Sciatic nerve (tissue), 2 donors: ENCODE data around the gene MAST4. TPM values are rescaled to one million over a fixed set of nuclear protein-coding genes. Genes with fewer than 3 reads are reported as not detected.

Experiments used
- ATAC-seq: fragments of 200-7000 bp; cut with Tn5 transposase; one replicate; pipeline ENCODE4 v1.9.1; 2020; ENCODE audit warnings: mild to moderate bottlenecking, moderate library complexity
- DNase-seq: peaks from one replicate; pipeline ENCODE4 v3.0.0-alpha.2; 2020; ENCODE audit warnings: low spot score
- intact Hi-C: fragments of 100-400 bp; cut with DNase I; formaldehyde crosslinking; loops from one replicate; pipeline ENCODE4 v1.14.2; 2022
- total RNA-seq: library from RNA; stranded (reverse); fragmentation: NEBNext Ultra II Directional; extraction: Animal tissue kit (Norgen Biotek cat#: 25700); gene quantifications from one replicate; pipeline ENCODE4 v1.2.1, GENCODE V29; 2021
- donor health status: DM: no; HTN: no; CAD: no.
- donor health status: DM: no; HTN: no; CAD: no.

MAST4 gene
- total RNA-seq, 1 donor from 2014 or later: 47.9 TPM

DNA sequence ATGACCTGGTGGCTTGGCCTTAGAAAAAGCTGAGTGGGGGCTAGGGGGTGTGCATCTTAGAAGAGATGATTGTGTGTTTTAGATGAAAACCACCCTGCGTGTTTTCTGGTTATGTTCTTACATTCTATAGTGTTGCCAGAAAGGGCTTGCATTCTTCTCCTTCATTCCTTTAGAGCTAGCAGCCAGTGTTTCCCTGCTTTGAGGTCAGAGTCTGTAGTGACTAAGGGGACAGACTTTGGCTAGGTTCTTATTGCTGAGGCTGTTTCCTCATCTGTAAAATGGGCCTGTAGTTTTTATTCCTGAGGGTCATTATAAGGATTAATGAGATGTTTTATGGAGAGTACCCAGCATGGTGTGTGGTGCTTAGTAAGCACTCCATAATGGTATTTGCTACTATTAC, 6.4 kb downstream of the MAST4 start:
- no peak for DNase-seq
- intact Hi-C loops: no loop called here
- ATAC-seq: no peak

DNA sequence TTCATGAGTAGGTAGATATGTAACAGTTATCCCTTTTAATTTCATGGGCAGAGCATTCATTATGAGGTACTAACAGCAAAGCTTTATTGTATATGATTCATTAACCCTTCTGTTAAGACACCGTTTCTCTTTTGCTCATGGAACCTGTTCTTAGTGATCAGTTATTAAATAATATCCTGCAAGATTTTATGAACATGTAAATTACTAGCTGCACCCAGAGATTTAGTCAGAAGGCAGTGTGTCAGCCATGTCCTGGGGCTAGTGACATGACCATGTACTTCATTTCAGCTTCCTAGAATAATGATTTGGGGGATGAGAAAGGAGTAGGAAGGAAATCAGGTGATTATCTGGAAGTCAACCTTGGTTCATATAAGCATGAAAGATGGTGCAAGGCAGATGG, 7.0 kb downstream of the MAST4 start:
- ATAC-seq: no peak
- intact Hi-C loops: no loop called here
- no peak for DNase-seq

DNA sequence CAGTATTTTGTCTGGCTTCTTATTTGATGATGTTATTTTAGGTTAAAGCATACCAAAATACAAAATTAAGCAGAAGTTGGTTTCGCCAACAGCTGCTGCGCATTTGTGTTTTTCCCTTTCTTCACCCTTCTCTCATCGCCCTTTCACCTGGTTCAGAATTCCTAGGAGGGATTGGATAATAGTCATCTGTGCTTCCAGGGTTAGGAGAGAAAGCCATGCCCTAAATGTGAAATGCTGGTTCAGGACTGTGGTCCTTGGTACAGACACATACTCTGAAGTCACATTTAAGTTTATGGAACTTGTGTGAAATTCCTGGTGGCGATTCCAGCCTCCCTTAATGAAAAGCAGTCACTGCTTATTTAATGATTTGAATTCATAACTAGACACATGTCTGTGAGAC, 7.7 kb downstream of the MAST4 start:
- intact Hi-C loops: no loop called here

DNA sequence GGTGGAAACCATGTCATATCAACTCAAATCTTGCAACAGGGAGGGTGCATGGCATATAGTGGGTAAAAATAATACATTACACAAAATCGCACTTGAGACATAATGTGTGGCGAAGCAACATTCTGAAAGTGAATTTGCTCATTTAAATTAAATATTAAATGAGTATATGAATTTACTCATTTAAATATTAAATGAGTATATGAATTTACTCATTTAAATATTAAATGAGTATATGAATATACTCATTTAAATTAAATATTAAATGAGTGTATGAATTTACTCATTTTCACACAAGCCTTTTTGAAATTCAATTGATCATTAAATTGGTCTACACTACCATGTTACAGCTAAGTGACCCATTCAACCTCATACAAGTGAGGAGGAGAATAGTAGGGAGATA, 10.5 kb downstream of the MAST4 start:
- ATAC-seq (no peak), DNase-seq (no peak)
- intact Hi-C loops: no loop called here

More for the DNA sequence above, 7.7 kb downstream of the MAST4 start:
- ATAC-seq (no peak), DNase-seq (no peak)

DNA sequence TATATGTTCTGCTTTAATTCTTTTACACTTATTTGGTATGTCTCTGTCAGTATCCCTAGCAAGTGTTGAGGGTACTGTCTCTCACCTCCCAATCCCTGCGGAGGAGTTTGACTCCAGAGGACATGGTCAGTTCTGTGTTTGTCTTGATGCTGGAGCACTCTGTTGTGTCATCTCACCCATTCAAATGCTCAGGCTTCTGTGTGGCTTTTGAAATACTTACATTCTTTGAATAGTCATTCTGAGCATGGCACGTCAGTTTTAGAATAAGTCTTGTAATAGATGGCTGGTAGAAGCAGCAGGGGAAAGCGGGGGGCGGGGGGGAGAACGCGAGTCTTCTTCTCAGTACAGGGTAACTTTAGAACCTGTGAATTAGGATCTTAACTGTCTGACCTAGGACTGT, 12.3 kb downstream of the MAST4 start:
- intact Hi-C loops: no loop called here
- DNase-seq: no peak
- no peak for ATAC-seq

DNA sequence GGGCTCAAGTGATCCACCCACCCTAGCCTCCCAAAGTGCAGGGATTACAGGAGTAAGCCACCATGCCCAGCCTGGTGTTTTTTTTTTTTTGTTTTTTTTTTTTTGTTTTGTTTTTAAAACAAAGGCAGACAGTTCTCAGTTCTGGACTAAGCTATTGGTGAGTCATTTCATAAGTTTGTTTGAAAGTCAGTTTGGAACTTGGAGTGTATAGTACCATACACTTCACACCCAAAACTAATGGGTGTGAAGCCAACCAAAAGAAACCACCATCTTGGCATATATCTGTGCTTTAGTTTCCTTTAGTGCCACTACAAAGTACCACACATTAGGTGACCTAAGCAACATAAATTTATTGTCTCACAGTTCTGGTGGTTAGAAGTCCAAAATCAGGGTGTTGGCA, 13.4 kb downstream of the MAST4 start:
- no peak for ATAC-seq
- intact Hi-C loops: no loop called here

DNA sequence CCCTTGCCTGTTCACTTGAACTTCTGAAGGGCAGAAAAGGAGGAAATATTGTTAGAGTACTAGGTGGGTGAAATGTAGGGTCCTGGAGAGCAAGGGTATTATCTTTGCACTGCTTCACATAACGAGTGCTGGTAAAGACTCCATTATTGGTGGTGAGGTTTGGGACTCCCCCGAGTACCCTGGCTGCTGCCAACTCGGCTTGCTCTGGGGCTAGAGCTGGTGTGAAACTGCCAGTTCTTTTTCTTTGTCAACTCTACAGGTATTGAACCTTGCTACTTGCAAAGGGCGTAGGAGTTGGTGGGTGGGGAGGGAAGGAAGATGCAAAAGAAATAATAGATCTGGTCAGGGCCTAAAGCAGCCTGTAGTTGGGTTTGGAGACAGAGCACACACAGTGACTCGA, 16.0 kb downstream of the MAST4 start:
- intact Hi-C loops: no loop called here
- DNase-seq: no peak
- ATAC-seq: no peak

More for the DNA sequence above, 13.4 kb downstream of the MAST4 start:
- no peak for DNase-seq

DNA sequence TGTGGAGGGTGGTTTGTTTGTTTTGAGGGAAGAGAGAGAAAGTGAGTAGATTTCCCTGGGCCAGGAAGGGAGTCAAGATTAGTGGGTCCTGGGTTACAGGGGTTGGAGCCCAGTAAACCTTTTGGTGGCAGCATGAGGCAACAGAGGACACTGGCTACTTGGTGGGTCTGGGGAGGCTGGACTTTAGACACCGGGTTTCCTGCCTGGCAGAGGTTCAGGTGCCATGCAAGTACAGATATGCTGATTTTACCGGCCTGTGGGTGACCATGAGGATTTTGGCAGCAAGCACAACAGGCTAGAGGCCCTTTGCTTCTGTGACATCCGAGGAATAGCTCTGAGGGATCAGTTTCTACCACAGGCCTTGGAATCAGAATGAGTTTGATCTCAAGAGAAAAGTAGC, 18.9 kb downstream of the MAST4 start:
- no peak for ATAC-seq
- intact Hi-C loops: no loop called here
- no peak for DNase-seq

DNA sequence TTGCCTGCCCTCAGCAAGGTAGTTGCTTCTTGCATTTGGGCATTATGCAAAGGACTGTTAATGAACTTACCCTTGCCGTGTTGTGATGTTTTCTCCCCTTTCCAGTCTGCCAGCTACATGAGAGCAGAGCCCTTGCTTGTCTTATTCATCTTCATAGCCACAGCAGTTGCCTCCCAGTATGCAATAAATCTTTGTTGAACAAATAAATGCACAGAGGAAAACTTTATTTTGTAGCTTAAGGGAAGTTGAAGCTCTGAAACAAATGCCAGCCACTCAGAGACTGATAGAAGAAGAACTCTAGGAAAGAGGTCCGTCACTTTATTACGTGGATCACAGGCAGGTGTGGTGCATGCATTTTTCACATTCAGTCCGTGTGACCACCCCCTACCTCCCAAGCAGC, 19.7 kb downstream of the MAST4 start:
- intact Hi-C loops: no loop called here
- ATAC-seq: no peak

DNA sequence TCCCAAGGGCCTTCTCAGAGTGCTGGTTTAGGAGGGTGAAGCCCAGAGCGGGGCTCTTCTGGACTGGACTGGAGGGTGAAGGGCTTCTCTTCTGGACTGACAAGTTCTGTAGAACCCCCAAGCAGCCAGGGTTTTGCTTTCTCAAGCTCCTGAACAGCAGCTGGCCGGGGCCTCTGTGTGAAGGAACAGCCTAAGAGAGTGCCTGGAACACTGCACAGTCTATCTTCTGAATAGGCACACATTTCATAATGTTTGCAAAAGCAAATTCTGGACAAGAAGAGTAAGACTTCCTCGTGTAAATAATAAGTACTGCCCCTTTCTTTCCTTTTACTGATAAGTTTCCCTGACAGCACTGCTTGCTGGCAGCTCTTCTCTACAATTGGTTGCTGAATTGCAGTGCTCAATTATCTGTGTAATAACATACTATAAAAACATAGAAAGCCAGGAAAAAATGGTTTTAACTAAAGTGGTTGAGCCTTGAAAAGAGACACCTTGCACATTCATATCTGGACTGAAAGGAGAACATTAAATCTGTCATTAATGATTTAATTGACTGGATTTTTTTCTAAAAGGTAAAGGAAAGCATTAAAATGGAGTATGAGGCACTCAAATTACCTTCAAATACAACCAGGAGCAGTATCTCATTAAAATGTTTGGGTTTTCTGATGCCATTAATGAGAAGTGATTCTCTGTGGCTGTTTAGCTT, 20.5 kb downstream of the MAST4 start:
- intact Hi-C loops: no loop called here
- no peak for DNase-seq
- no peak for ATAC-seq

More for the DNA sequence above, 19.7 kb downstream of the MAST4 start:
- no peak for DNase-seq

DNA sequence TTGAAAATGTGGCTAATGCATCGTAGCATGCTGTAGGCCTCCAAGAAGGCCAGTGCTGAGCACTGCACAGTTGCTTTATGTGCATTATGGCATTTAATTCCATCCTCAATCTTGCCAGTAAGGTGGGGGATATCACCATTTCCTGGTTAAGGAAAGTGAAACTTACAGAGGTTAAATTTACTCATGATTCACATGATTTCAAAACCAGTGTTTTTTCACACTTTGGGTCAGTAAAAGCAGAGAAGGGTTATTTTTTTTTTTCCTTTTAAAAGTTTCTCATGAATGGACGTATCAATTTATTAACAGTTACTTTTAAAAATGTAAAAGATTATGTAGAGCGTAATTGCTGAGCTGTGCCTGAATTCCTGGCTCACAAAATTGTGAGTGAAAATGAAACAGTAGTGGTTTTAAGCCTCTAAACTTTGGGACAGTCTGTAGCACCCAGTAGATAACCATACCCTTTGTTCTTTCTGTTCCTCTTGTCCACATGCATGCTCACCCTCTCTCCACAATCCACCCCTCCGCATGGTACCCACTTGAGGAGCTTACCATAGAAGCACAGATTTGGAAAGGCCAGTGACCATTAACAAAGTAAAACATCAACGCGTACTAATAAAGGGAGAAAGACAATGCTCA, 21.2 kb downstream of the MAST4 start:
- intact Hi-C loops: no loop called here
- DNase-seq: no peak
- ATAC-seq: no peak

DNA sequence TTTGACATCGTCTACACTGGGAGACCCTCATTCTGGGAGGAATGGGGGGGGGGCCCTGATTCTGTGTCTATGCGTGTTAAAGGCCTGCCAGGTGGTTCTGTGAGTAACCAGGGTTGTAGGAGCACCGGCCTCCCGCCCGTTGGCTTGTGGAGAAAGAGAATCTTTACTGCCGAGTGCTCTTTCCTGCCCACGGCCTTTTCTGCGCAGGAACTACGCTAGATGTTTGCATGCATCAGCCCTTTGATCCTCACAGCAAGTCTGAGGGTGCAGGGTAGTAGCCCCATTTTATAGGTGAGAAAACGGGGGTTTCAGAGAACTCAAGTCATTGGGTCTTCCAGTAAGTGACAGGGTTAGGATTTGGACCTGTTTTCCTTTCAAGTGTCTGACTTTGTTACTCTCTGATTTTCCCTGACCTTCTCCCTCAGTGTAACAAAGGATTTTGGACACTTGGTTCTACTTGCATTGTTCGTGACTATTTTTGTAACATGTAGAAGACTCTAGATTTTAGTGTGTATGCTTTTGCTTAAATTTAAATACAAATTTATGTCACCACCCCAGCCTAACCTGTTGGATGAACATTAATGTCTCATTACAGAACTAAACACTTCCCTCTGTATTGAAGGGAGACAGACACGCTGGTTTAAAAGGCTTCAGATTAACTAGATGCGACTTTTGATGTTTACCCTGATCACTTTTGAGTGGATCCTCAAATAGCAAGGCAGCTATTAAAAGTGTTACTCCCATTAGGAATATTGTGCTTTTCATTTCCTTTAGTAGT, 22.0 kb downstream of the MAST4 start:
- ATAC-seq (no peak), DNase-seq (no peak)
- intact Hi-C loops: no loop called here

DNA sequence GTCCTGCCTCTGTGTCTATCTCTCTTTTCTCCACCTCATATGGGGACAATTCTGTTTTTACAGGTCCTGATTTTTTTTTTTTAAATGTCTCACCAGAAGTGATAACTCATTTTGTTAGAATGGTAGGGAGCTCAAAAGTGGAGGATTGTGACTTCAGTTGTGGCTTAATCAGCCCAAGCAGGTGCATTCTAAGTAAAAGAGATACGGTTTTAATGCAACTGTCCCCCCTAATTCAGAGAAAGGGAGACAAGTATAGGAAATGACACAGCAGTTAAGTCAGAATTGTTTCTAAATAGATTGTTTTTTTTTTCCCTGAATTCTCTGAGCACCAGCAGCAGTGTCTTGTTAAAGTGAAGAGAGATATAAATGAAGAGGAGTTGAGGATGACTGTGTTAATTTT, 24.5 kb downstream of the MAST4 start:
- no peak for ATAC-seq
- intact Hi-C loops: no loop called here
- DNase-seq: no peak

DNA sequence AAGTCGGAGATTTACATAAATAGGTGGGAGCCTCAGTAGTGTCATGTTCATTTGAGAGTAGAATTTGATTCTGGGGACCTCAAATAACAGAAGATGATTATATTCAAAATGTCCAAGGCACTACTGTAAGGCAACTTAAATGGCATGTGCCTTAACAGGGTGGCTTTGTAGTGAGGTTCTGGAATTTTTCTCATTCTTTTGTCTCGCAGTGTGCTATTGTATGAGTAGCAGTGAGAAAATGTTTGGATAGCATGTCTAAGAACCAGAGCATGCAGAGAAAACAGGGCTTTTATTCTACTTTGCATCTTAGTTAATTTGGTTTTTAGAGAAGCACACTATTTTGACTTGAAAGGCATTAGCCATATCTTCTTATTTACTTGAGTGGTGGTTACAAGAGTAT, 25.0 kb downstream of the MAST4 start:
- DNase-seq (no peak), ATAC-seq (no peak)
- intact Hi-C loops: no loop called here

DNA sequence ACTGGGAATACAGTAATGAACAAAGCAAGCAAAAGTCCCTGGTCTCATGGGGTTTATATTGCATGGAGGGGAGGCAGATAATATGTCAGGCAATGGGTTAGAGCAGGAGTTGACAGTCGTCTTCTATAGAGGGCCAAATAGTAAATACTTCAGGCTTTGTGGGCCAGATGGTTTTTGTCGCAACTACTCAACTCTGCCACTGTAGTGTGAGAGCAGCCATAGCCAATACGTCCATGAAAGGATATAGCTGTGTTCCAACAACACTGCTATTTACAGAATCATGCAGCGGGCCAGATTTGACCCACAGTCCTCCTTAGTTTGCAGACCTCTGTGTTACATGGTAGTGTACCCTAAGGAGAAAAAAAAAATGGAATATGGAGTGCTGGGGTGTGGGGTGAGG, 25.5 kb downstream of the MAST4 start:
- ATAC-seq (no peak), DNase-seq (no peak)
- intact Hi-C loops: no loop called here

DNA sequence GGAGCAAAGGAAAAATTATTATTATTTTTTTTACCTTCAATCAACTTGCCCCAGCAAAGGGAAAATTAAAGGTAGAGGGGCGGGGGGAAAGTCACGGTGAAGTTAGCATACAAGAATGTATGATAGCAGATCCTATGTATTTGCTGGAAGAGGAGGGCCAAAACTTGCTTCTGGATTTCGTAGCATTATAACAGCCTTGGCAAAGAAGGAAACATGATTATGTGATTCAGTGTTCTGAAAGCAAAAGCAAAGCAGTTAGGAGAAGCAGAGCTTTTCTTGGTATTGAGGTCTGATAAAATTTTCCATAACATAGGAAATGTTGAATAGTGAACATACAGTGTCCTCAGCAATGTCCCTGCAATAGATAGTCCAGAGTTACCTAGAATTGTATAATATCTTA, 32.4 kb downstream of the MAST4 start:
- no peak for ATAC-seq
- intact Hi-C loops: no loop called here
- DNase-seq: no peak

DNA sequence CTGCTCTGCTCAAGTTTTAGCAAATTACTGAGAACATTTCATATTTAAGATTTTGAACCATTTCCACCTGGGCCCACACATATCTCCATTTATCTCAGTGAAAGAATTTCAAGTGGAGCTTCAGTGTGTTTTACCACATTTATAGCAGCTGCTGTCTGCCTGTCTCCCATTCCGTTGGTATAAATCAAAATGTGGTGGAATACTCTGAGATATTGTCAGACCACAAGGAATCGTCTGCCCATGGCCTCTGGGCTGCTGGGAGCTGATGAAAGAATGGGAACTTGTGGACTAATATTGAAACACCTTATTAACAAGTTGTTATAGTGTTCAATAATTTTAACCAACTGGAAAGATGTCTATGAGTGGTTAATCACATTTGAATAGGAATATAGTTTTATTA, 33.3 kb downstream of the MAST4 start:
- intact Hi-C loops: no loop called here
- no peak for ATAC-seq
- DNase-seq: no peak

DNA sequence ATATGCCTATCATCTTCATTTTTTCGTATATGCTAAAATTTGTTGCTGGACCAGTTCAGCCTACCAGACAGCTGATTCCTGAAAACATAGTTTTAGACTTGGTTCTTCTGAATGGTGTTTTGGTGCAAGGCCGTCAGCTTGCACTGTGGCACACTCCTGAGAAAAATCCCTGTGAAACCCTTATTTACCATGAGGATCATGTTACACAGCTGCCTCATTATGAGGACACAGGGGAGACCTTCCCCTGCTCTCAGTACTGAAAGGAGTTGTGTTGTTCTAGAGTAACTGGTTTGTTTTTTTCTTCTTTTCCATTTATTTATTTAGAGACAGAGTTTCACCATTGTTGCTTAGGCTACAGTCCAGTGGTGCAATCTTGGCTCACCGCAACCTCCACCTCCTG, 37.6 kb downstream of the MAST4 start:
- DNase-seq (no peak), ATAC-seq (no peak)
- intact Hi-C loops: no loop called here

DNA sequence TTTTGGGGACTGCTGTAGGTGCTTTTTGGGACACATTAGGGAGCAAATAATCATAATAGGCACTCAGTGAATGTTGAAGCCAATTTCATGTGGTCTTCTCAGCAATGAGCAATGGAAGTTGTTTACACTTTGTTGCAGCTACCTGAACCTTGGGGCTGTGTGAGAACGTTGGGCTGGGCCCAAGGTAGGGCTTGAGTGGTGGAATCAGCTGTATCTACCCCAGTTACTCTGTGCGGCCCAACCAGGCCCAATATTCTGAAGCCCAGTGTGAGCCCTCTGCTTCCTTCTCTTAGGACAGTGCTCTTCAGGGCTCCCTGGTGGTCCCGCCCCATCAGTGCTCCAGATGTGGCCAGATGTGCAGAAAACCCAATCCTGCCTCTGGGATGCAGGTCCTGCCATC, 38.4 kb downstream of the MAST4 start:
- no peak for ATAC-seq
- intact Hi-C loops: no loop called here
- DNase-seq: no peak

DNA sequence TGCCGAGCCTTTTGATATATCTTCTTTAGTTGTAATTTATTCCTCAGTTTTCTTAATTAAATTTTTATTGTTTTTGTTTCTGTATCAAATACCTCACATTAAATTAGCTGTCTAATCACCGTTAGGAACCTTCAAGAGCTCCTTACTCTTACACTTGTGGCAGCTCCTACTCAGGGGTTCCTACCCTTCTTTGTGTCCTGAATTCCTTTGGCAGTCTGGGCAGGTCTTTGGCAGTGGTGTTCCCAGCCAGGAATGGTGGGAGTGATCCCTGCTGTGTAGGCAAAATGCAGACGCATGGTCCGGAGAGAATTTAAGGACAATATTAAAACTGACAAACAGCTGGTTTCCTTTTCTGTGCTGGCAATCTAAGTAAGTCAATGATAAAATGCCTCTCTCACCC, 41.8 kb downstream of the MAST4 start:
- DNase-seq (no peak), ATAC-seq (no peak)
- intact Hi-C loops: no loop called here
